Measurements from ENCODE around the gene MAPK1IP1L.
"Not testable (repeated sequence)": the region's sequence is repeated elsewhere in the genome, so short reads cannot be mapped to it uniquely, and the experiment has no call there.

Gene MAPK1IP1L

DNA sequence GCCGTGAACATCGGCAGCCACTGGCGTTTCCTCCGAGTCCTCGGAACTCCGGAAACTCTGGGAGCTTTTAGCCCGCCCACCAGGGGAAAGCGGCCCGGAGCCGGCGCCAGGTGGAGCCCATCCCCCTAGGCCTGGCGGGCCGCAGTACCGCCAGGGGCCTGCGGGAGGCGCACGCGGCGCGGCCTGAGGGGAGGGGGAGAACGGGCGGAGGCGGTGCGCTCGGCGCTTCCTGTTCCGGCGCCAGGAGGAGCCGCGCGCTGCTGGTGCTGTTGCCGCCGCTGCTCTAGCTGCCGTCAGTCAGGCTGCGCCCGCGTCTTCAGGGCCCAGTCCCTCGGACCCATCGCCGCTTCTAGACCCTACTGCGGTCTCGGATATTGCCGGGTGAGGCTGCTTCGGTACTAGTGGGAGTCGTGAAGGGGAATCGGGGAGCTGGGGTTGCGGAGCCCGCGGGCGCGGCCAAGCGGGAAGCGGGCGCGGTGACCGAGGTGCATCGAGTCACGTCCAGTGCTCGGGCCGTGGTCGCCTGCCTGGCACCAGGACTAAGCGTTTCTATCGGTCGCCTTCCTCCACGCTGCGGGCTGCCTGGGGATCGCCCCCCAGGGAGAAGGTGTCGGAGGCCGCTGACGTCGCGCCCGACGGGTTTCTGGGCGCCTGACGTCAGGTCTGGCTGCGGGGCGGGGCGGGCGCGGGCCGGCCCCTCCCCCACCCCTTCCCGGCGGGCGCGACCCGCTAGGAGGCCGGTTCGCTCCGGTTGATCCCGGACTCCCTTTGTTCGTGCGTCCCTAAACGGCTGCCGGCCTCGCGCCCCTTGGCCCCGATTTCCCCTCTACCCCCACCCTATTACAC lies at the start of gene MAPK1IP1L:
Gene MAPK1IP1L (plus strand): TSS at position 225 of the 846 bp plus-strand sequence. CDS start 10,037 bp downstream, outside the sequence.
- DNase-seq = peak; percentile 96

DNA sequence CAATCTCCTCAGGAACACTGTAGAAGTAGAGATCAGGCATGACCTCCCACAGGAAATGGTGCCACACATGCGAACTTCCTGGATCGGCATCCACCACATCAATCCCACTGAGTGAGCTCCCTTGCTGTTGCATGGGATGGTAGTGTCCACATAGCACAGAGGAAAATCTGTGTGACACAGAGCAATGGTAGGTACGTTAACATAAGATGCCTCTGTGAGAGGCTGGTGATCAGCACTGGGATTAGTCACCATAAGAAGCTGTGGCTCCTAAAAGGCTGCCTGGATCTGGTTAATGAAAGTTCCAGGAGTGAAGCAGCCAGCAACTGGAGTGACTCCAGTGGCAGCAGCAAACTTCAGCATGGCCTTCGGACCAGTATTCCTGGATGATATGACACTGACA lies 46.4 kb upstream of the MAPK1IP1L start:
- DNase-seq = no peak

DNA sequence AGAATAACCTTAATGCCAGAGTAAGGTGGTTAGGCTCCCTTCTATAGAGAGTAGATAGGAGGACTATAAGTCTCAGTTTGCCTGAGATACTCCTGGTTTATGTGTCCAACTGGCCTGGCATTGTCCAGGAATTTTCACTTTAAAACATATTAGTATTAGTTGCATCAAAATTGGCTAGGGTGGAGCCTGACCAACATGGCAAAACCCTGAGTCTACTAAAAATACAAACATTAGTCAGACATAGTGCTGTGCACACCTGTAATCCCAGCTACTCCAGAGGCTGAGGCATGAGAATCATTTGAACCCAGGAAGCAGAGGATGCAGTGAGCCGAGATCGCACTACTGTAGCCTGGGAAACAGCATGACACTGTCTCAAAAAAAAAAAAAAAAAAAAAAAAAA lies 36.4 kb upstream of the MAPK1IP1L start:
- DNase-seq = no peak

DNA sequence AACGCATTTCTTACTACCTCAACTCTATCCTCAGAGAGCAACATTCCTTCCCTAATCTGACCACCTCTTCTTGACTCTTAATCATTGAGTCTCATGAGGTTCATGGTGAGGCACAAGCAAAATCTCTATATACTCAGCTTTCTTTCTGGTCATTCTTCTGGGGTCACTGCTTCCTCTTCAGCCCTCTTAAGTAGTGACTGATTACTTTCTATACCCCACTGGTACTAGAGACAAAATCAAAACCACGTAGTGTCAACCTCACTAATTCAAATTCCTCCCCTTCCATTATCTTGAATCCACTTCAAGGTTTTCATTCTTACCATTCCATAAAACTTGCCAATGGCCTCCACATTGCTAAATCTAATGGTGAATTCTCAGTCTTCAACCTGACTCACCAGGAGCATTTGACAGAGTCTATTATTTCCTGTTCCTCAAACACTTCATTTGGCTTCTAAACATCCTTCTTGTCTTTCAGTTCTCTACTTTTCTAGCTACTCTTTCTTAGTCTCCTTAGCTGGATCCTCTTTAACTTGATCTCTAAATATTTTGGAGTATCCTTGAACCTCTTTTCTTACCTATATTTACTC lies 31.4 kb upstream of the MAPK1IP1L start:
- DNase-seq = no peak

DNA sequence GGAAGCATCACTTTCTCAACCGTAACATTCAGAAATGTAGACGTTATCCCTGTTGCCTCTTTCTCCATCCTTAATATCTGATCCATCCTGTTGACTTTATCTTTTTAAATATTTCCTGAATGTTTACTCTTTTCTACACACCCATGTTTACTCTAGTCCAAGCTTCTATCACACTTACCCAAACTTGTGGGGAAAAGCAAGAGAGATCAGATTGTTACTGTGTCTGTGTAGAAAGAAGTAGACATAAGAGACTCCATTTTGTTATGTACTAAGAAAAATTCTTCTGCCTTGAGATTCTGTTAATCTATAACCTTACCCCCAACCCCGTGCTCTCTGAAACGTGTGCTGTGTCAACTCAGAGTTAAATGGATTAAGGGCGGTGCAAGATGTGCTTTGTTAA lies 27.1 kb upstream of the MAPK1IP1L start:
- DNase-seq = not testable (repeated sequence)

DNA sequence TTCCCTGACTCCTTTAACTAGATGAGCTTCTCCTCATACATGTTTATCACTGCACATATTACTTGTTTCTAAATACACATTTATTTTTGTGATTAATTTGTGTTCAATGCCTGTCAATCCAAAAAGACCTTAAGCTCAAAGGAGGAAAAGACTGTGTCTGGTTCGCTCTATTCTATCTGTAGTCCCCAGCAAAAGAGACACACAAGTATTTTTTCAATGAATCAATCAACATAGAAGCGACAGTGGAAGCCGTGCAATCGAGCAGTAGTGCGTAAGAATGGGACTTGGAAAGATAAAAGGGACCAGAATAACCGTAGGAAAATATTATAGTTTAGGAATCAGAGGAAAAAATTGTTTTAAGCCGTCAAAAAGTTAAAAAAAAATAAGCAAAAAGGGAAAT lies 25.5 kb upstream of the MAPK1IP1L start:
- no peak for DNase-seq

DNA sequence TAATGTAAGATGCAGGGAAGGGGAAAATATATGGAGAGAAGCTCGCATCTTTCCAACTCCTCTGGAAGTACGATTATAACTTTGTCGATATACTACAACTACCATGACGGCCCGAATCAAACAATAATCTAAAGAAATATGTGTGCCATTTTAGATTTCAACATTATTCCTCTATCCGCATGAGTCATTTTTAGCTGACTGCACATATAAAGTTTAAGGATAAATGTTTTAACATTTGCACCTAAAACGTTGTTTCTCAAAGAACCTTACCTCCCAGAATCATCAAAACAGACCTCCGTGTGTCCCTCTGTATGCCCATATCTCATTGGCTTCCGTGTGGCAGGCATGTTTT lies 25.0 kb upstream of the MAPK1IP1L start:
- DNase-seq = no peak

DNA sequence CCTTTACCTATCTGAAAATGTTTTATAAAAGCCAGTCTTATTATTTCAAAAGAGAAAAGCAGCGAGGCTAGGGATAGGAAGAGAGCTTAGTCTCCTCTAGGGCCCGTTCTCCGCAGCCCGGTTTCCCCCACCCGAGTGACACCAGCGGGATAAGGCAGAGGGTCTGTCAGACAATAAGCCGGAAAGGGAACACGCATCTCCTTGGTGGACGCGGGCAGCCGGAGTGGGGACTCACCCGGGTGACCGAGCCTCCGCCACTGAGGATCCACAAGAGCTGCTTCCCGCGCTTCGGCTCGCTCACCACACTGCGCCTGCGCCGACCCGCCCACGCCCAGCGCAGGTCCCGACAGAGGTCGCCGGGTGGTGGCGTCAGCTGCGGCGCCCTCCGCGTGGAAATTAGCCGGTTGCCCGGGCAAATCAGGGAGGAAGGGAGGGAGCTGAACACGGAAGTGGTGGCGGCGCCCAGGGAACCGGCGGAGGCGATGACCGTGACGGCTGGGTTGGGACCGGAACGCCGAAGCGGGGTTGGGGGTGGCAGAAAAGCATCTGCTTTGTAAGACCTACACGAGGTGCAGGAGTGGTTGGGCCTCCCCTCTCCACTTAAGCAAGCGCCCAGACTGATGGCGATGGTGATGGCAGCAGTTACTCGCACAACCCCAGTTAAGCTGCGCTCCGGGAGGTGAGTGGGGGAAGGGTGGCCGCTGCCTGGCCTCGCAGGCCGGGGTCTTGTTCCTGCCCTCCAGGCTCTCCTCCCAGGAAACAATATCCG lies 24.5 kb upstream of the MAPK1IP1L start, which contains the start of the genes SOCS4 and WDHD1:
Gene SOCS4 (plus strand): TSS at position 444 of the 769 bp plus-strand sequence. CDS start 15,806 bp downstream, outside the sequence.
Gene WDHD1 (minus strand): TSS at position 307 of the 769 bp plus-strand sequence. CDS start 312 bp downstream, outside the sequence.
- peak; percentile 97 for DNase-seq

DNA sequence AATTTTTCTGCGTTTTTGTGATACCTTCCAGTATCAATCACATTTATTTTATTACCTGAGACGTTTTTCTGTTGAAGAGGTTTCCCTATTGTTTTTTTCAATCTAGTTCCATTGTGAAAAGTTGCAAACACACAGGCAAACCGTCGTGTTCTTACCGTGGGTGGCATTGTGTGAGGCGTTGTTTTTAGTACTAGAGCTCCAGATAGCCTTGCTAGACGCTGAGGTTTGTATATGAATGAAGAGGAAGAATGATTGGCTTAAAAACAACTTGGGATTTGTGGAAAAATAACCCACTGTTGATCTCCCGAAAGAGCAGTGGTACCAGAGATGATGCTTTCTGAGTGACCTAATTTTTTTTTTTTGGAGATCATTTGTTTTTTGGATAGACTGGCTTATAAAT lies 23.4 kb upstream of the MAPK1IP1L start:
- peak; percentile 34 for DNase-seq

DNA sequence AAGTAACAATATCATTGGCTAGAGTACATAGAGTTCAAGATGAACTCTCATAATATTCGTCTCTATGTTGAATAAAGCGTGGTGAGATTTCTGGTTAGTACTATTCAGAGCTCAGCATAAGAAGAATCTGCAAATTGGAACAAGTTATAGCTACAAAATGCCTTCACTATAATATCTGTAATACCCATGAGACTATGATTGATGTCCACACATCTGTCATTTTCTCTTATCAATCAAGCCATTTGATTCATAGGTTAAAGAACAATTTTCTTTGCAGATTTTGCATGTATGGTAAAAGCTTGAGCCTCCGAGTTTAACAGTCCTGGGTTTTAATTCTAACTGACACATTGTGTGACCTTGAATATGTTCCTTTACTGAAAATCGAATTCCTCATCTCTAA lies 23.0 kb upstream of the MAPK1IP1L start:
- DNase-seq = no peak

DNA sequence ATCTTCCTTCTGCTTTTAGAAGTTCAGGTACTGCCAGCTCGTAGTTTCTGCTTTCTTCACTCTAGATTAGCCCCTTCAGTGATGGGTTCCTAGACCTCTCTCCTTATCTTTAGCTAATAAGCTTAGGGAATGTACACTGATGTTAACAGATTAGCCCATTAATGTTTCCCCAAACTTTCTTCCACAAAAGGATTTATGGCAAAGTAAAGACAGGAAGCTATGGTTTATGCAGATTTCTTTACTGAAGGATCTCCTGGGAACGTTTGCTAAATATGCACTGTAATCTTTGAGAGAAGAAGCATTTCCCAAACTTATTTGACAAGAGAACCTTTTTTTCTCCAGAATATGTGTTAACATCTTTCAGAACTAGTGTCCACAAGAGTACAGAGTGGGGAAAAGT lies 20.3 kb upstream of the MAPK1IP1L start:
- DNase-seq = no peak

DNA sequence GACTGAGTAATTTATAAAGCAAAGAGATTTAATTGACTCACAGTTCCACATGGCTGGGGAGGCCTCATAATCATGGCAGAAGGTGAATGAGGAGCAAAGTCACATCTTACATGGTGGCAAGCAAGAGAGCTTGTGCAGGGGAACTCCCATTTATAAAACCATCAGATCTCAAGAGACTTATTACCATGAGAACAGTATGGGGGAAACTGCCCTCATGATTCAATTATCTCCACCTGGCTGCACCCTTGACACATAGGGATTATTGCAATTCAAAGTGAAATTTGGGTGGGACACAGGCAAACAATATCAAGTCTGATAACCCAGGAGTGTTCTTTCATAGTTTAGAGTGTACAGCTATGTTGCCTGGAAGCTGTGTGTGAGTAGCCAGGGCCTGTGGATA lies 13.5 kb upstream of the MAPK1IP1L start:
- DNase-seq = not testable (repeated sequence)

DNA sequence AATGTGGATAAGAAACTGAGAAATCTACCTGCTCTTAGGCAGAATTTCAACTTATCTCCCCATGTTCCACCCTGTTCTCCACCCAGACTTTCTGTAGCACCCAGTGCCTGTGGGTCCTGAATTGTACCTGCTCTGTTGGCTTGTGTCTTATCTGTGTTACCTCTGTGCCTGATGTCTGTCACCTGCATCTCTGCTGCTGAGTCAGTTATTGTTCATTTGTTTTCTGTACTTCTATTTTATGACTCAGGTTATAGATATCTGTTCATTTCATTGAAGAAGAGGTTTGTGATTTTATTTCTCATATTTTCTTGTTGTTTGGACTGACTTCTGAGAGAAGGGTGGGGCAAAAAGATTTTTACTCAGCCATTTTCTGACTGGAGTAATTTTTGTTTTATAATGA lies 12.7 kb upstream of the MAPK1IP1L start:
- no peak for DNase-seq

DNA sequence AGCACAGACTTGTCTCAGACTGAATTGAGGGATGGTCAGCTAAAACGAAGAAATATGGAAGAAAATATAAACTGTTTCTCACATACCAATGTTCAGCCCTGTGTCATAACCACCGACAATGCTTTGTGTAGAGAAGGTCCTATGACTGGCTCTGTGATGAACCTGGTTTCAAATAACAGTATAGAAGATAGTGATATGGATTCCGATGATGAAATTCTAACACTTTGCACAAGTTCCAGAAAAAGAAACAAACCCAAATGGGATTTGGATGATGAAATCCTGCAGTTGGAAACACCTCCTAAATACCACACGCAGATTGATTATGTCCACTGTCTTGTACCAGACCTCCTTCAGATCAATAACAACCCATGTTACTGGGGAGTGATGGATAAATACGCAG lies 7.9 kb upstream of the MAPK1IP1L start:
- no peak for DNase-seq

DNA sequence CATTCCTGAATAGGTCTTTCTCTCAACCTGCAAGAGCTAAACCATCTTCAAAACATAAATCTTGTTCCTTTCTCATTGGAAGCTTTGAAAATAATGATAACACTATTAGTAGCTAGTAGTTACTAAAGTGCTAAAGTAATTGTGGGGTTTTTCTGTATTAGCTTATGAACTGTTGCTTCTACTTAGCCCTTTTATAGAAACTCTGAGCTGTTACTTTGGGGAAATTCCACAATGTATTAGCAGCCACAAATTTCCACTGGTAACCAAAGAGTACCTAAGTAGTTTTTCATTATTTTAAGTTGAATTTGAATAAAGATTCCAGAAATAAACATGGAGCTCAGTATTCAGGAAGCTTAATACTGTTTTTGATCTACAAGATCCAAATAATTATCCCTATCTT lies 6.4 kb upstream of the MAPK1IP1L start:
- DNase-seq = no peak

DNA sequence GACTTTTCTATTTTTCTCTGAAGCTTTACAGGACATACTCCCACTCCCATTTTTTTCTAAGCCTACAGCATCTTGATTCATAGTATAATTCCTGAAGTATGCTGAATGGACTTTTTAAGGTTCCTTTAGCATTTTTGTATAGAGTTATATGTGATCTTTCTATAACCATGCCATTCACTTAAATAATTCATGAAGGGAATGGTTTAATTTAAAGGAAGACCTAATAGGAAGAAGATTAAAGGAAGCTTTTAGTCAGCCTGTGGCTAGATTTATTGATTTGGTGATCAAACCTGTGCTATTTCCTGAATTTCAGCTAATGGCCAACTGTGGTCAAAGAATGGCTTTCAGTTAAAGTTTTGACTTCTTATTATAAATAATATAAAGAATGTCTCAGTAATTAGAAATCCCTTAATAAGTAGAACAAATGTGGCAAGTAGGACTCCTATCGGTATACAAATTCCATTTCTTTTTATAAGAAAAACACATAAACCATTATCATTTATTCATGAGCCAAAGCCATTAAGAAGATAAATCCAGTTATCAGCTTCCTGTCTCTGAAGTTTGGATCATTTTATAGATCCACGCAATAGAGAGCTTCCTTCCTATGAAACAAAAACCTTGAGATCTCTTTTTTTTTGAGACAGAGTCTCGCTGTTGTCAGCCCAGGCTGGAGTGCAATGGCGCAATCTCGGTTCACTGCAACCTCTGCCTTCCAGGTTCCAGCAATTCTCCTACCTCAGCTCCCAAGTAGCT lies 4.0 kb upstream of the MAPK1IP1L start:
- no peak for DNase-seq

DNA sequence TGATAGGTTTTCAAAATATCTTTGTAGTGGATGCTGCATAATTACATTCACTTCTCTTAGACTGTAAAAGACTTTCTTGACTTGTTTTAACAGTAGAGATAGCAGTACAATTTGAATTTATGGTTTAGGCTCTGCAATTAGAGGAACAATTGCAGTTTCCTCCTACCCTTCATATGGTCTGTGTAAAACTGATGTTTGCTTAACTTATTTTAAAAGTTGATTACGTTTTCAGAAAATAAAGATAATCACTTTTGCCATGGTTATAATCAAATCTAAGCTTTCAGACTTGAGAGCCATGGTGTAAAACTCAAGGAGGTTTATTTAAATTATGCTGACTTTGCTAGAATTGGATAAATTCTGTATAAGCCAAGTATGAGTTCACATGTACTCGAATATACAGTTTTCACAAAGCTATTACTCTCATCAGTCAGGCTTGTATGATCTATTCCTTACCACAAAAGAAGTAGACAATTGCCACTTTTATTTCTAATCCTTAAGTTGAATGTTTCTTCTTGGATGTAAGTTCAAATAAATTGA lies 2.5 kb upstream of the MAPK1IP1L start:
- no peak for DNase-seq

DNA sequence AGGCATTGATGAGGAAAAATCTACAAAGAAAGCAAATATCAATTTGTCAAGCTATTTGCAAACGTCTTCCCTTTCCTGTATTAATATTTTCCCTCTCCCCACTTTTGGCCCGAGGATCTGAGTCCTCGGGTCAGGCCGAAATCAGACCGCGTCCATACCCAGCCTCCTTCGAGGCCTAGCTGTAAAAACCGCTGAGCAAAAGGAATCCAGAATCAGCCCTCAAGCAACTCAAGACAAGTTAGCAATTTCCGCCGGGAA lies 353 bp upstream of the MAPK1IP1L start:
- DNase-seq = no peak

DNA sequence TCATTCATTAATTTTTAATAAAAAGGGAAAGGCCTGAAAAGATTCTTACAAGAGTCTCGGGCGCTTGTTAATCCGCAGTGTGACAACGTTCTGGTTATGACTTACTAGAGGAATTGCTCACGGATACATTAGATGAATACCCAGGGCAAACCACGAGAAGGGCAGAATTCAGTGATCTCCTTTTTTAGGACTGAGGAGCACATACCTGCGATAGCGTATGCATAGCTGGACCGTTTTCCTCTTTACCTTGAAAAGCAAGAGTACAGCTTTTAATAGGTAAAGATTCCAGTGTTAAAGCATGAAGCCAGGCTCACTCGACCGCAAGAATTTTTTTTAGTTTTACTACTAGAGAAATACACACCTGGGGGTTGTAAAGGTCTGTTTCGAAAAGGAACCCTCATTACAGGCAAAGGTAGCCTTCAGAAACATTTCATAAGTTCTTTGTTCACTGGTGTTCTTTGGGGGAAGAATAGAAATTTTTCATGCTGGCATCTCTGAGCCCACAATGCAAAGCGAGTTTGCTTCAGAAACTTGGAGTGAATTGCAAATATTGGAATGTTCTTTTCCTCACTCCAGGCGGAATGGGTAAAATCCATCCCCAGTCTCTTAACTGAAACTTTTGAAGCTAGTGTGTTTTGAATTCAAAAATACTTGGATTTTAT lies 953 bp downstream of the MAPK1IP1L start:
- DNase-seq = peak; percentile 37

DNA sequence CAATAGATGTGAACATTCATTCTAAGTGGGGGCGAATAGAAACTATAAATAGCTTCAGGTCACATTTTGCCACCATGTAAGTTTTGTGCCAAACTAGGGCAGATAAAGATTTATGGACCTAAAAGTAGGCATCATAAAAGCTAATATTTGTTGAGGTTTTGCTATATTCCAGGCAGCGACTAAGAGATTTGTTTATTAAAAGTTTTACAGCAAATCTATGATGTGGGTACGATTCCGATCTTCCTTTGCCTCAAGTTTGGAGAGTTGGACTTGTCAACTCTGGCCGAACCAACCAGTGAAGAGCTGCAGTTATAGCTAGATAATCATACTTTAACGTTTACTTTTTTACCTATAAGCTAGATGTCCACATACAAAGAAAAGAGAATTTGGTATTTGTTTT lies 1.6 kb downstream of the MAPK1IP1L start:
- no peak for DNase-seq

DNA sequence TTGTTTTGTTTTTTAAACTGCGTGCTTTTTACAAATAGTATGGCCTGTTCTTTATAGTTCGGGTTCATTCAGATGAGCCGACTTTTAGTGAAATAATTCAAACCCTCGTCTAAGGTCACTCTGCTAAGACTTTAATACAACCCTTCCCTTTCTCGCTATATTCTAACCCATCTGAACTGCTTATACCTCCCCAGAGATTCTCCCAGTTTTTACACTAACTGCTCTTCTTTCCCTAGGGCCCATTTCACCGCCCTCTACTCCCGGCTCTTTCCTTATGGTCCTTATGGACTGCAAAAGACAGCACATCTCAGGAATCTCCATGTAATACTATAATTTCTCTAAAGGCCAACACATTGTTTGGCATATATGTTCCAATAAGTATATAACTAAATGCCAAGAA lies 2.1 kb downstream of the MAPK1IP1L start:
- no peak for DNase-seq

DNA sequence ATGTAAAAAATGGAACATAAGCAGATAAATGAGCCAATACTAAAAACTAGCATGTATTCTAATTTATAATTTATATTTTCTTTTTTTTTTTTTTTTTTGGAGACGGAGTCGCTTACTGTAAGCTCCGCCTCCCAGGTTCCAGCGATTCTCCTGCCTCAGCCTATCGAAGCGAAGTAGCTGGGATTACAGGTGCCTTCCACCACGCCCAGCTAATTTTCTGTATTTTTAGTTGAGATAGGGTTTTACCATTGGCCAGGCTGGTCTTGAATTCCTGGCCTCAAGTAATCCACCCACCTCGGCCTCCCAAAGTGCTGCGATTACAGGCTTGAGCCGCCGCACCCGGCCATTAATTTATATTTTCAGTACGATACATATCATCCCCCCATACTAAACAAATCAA lies 2.7 kb downstream of the MAPK1IP1L start:
- no peak for DNase-seq
